Stimulated activated naive CD4-positive, alpha-beta T cell (primary cell): ENCODE measurements around the gene LRRC8E.
"Not testable (repeated sequence)": the region's sequence is repeated elsewhere in the genome, so short reads cannot be mapped to it uniquely, and the experiment has no call there.

Source experiments
- DNase-seq, 6 experiments: peaks; one replicate each; lab custom pipeline; 2025; lab: John Stamatoyannopoulos, UW

LRRC8E gene

DNA sequence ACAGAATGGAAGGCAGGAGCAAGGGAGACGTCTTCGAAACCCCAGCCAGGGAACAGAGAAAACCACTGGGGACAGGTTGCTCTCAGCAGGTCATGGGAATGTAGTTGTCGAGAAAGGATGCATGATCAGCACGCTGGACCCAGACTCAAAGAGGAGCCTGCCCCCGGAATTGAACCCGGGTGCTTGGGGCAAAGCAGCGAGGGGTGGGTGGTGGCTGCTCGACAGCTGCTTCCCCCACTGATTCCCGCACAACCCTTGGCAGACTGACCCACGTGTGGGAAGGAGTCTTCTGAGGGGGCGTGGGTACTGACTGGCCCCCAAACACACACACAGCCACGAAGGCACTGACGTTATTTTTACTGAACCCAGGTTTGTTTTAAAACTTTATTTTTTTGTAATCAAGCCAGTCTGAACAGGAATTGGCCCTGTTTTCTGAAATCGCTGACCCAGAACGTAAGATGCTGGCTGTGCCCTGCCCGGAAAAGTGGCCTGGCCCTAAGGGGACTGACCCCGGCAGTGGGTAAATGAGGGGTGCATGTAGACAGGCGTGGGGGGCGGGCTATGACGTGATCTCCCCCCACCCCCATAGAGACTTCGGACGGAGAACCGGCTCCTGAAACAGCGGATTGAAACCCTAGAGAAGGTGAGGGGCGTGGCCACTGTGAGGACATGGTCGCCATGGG, 32.7 kb upstream of the LRRC8E start:
- DNase-seq = no peak

DNA sequence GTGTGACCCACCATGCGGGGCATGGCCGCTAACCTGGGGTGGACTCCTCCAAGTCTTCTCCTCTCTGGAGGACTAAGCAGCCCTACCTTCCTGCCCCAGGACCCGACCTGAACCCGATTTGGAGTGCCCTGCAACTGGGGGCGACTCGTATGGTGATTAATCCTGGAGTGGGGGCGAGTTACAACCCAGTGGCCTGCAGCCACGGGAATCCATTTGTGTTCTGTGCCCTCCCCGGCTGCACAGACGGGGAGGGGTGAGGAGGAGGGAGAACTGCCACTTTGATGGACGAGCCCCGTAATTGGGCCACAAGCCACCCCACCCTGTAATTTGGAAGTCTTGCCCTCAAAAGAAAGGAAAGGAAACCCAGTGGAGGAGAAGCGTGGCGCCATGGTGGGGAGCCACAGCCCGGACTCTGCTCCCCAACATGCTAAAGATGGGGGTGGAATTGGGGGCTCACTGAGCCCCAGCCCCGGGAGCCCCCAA, 32.2 kb upstream of the LRRC8E start:
- DNase-seq = no peak

DNA sequence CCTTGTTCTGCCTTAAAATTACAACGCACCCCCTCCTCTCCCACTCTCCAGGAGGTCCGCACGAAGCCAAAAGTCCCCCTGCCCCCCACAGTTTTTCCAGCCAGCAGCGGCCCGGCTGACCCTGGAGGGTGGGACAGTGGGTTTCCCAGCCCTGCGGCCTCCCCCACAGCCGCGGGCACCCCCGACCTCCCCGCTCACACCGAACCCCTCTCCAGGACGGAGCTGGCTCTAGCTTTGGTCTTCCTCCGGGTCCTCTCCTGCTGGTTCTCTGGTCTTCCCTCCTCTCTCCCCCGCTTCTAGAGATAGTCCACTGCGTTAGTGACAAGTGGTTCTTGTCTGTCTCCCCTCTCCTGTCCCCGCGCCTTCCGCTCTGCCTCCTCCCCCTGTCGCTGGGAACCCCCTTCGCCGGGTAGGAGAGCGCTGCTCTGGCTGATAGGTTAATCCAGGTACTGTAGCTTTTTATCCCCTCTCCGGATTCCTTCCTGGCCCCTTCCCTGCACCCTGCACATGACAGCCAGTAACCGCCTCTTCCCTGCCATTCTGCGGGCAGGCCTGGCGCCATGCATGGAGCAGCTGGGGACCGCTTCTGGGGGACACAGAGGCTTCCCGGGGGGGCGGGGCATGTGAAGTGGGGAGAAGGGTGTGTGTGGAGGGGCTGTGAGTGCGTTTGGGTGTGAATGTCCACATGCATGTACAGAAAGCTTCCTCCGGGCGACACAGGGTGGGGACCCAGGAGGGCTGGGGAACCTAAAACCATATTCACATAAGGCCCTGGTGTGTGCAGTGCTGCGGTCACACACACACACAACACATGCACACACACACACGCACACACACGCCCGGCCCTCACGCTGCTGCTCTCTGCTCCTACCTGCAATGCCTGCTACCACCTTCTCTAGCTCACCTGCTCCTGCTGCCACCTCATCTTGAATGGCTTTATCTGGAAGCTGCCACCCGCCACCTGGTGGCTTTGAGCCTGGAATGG, 31.3 kb upstream of the LRRC8E start:
- DNase-seq = no peak

DNA sequence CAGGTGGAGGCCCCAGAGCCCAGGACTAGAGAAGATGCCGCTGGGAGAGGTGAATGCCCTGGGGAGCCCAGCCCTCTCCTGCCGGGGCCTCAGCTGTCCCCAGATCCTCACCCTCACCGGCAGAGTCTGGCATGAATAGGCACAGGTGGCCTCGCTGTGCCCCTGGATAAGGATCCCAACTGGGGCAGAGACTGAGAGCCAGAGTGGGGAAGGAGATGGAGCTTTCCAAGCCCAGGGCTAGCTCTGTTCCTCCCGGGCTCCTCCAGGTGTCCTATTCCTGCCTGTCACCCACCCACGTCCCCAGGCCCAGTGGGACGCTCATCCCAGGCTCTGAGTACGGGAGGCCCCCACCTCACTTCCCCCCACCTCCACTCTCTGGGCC, 30.6 kb upstream of the LRRC8E start:
- no peak for DNase-seq

DNA sequence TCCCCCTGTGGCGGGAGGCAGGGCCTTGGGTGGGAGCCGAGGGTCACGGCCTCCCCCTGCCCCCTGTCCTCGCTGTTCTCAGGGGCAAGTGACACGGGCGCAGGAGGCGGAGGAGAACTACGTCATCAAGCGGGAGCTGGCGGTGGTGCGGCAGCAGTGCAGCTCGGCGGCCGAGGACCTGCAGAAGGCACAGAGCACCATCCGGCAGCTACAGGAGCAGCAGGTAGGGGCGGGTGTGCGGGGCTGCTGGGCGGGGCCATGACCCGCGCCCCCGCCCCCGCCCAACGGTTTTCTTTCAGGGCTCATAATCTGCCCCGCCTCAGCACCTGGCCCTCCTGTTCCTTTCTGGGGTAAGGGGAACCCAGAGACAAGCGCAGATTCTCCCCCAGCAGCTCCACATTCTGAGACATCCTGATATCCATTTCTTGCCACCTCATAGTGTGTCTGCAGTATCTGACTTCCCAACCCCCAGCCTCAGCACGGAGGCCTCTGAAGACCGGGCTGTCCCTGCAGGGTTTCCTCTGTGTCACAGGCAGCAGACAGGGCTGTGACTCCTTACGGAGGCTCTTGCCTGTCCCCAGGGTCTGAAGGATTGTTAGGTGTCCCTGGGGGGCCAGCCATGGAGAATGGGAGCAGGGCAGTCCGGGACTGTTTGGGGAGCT, 30.1 kb upstream of the LRRC8E start:
- no peak for DNase-seq

DNA sequence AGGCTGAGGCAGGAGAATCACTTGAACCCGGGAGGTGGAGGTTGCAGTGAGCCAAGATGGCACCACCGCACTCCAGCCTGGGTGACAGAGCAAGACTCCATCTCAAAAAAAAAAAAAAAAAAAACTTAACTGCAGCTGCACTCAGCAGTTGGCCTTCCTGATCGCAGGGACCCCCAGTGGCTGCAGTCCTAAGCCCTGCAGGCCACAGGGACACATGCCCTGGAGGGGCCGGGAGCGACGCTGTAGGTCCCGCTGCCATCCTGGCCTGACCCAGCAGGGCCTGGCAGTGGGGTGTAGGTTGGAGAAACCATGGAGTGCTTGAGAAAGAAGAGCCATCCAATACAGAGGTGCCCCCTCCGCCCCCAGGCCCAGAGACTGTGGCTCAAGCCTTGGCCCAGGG, 29.2 kb upstream of the LRRC8E start:
- DNase-seq = not testable (repeated sequence)

DNA sequence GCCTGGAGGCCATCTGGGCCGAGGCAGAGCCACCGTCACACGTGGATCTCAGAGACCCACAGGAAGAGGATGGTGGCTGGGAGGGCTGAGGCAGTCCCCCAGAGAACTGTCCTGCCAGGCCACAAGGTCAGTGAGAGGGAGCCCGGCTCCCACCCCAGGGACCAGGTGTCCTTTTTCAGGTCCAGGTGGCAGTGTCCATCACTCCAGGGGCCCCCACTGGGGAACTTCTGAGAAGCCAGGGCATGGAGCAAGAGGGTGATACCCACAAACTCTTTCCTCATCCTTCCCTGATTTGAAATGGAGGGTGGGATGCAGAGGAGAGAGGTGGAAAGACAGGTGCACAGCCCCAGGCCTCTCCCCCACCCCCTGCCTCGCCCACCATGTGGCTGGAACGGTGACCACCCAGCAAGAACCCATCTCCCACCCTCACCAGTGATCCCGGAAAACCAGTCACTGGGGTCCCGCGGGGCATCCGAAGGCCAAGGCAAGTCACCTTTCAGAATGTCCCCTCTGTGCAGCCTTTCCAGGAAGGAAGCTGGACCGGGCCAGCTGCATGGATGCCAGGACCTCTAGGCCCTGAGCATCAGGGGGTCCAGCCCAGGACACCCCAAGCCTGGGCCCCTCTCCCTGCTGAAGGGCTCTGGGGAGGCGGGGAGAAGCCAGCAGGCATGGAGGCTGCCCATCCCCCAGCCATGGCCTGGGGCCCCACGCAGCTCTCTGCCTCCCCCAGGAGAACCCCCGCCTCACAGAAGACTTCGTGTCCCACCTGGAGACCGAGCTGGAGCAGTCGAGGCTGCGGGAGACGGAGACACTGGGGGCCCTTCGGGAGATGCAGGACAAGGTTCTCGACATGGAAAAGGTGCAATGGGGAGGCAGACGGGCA, 28.2 kb upstream of the LRRC8E start:
- no peak for DNase-seq

DNA sequence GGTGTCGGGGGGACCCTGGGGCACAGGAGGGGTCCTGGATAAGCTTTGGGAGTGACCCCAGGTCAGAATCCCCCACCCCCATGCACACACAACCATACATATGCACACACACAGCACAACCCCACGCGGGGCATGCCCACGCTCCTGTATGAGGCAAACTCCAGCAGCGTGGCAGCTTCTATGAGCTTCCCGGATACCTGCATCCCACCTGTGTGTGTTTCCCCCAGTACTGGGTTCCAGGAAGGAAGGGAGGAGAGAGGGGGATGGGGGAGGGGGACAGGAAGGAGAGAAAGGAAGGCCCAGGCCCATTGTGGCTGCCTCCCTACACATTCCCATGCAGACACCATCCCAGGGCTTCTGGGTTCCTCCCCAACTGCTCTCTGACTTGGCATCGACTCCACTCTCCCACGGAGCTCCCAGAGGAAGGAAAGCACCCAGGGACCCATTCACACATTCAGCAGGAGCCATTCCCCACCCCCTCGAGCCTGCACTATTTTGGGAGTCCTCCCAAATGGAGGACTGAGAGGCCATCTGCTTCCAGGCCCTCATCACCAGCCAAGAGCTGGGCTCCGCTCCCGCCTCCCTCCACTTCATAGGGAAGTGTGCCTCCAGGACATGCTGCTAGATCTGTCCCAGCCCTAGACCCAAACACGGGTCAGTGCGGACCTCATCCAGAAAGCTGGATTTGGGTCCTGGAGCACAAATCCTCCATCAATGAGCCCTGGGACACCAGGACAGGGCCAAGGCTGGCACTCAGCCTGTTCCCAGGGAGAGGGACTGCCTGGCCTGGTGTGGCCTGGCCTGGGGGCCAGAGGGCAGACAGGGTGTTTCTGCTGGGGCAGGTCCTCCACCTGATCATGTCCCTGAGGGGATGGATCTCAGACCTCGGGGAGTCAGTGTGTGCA, 27.3 kb upstream of the LRRC8E start:
- no peak for DNase-seq

DNA sequence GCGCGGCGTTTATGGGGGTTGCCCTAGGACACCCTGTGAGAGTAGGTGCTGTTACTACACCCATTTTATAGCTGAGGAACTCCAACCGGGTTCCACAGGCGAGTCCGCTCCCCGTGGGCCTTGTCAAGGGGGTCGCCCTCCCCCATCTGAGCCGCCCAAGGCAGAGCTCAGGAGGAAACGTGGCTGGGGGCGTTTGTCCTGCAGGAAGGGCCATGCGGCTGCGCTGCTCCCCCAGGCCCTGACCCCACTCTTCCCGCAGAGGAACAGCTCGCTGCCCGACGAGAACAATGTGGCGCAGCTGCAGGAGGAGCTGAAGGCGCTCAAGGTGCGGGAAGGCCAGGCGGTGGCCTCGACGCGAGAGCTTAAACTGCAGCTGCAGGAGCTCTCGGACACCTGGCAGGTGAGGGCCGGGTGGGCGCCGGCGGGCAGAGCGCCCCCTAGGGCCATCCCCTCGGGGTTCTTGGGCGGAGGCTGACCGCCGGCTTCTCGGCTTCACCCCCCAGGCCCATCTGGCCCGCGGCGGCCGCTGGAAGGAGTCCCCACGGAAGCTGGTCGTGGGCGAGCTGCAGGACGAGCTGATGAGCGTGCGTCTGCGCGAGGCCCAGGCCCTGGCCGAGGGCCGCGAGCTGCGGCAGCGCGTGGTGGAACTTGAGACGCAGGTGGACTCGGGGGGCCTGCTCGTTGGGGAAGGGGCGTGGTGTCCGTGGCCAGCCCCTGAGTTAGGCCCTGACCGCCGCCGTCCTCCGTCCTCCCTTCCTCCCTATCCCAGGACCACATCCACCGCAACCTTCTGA, 26.5 kb upstream of the LRRC8E start:
- no peak for DNase-seq

DNA sequence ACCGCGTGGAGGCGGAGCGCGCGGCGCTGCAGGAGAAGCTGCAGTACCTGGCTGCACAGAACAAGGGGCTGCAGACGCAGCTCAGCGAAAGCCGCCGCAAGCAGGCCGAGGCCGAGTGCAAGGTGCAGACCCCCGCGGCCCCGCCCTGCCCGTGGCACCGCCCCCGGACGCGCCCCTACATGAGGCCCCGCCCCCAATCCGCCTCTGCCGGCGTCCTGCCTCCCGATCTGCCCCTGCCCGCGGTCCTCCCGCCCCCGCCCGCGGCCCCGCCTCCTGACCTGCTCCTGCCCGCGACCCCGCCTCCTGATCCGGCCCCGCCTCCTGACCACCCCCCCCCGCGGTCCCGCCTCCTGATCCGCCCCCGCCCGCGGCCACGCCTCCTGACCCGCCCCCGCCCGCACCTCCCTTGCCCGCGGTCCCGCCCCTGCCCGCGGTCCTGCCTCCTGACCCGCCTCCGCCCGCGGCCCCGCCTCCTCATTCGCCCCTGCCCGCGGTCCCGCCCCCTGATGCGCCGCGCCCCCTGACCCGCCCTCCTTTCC, 25.8 kb upstream of the LRRC8E start:
- peak; percentile 57 to 82 (median 77) for DNase-seq

DNA sequence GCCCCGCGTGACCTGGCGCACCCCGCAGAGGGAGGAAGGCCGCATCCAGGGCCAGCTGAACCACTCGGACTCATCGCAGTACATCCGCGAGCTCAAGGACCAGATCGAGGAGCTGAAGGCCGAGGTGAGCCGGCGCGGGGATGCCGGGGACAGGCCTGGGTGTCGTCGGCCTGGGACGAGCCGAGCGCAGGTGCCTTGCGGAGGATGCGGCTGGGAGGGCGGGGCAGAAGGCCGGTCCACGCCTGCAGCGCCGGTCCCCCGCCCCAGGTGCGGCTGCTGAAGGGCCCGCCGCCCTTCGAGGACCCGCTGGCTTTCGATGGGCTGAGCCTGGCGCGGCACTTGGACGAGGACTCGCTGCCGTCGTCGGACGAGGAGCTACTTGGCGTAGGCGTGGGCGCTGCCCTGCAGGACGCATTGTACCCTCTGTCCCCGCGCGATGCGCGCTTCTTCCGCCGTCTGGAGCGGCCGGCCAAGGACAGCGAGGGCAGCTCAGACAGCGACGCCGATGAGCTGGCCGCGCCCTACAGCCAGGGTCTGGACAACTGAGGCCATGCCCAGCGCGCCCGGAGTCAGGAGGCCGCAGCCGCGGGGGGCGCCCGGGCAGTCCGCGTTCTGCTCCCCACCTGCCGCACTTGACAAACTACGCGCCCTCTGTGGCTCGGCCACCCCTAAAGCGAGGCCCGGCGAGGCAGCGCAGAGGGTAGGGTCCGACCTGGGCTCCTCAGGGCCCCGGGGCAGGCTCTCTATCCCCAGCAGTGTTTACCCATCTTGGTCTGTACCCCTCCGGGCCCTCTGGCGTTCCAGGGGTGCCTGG, 24.9 kb upstream of the LRRC8E start:
- DNase-seq = no peak

DNA sequence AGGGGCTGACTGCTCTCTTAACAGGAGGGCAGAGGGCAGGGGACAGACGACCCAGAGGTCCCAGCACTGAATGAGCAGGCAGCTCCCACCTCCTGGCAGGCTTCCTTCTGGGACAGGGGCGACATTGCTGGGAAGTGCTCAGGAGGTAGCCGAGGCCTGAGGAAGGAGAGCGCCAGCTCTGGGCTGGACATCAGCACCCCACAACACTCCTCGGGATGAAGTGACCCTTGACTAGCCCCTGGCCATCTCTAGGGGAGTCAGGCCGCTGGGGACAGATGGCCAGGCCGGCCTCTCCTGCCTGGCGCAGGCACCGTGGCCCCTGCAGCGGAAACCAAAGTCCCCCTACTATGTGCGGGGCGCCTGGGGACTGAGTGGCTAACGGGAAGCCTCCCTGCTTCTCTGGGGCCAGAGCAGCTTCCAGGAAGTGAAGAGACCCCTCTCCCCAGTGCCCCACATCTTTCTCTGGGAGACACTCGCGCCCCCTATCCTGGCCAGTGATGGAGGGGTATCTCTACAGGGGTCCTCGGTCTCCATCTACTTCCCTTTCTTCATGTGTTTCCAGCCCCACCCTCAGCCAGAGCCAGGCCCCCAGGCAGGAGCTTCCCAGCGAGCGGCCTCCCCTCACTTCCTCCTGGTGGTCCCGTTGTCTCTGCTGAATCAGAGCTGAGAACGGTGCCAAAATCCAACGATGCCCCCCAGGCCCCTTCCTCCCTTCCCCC, 24.2 kb upstream of the LRRC8E start:
- DNase-seq = no peak

DNA sequence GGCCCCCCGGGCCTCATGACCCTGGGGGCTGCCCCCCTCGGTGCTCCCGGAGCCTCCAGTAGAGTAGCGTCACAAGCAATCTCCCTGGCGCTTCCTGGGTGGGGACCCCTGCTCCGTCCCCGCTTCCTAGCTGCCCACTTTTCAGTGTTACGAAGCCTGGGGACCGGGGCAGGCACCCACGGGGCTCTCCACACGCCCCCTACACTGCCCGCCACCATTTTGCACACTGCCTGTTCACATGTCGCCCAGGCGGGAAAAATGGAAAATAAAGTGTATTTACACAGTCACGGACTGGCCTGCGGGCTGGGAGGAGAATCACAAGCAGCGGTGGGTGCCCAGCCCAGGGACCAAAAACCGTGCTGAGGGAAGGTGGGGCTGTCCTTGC, 23.6 kb upstream of the LRRC8E start:
- DNase-seq = no peak

DNA sequence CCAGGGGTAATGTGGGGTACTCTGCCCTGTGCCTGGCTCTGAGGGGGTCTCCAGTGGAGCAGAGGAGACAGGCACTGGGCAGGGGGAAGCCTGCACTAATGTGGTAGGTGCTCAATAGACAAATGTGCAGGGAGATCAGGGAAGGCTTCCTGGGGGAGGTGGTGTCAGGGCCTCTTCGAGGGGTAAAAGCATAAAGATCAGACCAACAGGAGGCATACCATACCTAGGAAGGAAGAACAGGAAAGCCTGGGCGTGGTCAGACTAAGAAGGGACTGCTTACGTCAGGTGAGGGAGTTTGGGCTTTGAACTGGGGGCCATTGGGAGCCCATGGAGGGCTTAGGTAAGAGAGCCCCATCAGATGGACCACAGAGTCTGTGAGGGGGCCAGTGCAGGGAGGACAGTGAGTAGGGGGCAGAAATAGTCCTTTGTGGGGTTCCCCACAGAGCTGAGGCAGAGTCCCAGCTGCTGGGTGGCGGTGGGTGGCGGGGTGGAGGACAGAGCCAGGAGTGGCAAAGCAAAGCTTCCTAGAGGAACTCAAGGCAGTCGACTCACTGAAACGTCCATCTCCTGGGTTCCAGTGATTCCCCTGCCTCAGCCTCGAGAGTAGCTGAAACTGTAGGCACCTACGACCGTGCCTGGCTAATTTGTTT, 22.9 kb upstream of the LRRC8E start:
- DNase-seq = no peak

DNA sequence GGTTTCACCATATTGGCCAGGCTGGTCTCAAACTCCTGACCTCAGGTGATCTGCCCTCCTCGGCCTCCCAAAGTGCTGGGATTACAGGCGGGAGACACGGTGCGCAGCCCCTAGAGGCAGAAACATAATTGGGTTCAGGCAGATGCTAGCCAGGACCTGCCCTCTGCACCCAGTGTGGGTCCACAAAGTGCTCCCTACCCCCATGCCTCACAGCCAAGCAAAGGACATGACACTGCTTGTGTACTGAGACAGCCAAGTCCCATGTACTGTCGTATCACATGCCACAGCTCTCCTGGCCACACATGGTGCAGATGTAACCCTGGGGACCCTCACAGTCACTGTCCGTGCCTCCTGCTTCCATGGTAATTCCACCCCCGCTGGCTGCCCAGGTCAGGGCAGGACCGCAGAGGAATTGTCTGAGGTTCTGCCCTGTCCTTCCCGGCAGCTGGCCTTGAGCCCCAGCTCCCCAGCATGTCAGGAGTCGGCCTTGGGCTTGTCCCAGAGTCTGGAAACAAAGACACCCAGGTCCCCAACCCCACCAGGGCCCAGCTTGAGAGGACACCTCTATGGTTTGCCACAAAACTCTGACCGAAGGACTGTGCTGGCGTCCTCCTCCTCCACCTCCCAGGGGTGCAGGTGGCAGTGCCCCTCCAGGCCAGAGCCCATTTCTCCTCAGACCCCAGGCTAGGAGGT, 21.8 kb upstream of the LRRC8E start:
- DNase-seq = no peak

DNA sequence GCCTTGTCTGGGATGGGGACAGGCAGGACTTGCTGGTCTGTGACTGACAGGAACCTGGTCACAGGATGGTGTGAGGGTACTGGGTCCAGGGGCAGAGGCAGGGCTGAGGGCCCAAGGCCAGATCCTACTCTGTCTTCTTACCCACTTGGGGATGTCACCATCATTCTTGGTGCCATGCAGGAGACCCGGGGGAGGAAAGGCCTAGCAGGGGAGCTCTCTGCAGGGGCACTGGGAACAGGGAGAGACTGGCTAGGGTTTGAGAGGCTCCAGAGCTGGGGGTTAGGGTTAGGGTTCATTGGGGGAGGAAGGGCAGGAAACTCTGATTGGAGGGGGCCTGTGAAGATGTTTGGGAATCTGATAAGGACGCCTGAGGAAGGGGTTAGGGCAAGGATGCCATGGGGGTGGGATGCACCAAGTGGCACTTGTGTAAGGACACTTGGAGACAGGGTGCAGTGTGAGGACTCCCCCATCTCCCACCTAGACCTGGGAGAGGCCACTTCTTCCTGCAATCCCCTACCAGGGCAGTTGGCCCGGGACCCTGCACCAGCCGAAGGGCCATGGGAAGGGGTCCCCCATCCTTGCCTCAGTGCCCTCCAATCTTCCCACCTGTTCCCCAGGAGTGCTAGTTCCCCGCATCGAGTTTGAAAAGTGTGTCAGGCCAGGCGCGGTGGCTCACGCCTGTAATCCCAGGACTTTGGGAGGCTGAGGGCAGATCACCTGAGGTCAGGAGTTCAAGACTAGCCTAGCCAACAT, 21.0 kb upstream of the LRRC8E start:
- no peak for DNase-seq
